GM12873 (cell line): Measurements from ENCODE around the gene TGFBR2.

Source experiments
- TF ChIP-seq, protein P1 (sequence below): IDR thresholded peaks from 2 replicates; pipeline ENCODE4 v1.5.1; 2012; ENCODE audit warnings: low read depth, mild to moderate bottlenecking, moderate library complexity, low read length, control low read depth; ENCODE audit not compliant: insufficient read depth; ENCODE audit errors: missing control alignments

Gene TGFBR2

DNA sequence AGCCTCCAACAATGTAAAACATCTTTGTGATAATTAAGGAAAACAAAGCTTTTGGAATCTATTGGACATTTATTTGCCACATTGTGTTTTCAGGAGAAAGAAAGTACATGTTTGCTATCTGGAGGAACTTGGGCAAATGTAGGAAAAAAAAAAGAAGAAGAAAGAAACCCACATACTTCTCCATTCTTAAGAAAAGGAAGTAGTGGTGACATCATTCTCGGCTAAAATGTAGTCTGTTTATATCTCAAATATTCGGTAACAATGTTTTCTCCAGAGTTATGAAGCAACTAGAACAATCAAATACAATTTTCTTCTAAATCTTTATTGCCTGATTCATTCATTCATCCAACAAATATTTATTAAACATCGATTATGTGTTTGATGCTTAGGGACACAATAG, 2.3 kb upstream of the TGFBR2 start:
- TF ChIP-seq, protein P1, sequence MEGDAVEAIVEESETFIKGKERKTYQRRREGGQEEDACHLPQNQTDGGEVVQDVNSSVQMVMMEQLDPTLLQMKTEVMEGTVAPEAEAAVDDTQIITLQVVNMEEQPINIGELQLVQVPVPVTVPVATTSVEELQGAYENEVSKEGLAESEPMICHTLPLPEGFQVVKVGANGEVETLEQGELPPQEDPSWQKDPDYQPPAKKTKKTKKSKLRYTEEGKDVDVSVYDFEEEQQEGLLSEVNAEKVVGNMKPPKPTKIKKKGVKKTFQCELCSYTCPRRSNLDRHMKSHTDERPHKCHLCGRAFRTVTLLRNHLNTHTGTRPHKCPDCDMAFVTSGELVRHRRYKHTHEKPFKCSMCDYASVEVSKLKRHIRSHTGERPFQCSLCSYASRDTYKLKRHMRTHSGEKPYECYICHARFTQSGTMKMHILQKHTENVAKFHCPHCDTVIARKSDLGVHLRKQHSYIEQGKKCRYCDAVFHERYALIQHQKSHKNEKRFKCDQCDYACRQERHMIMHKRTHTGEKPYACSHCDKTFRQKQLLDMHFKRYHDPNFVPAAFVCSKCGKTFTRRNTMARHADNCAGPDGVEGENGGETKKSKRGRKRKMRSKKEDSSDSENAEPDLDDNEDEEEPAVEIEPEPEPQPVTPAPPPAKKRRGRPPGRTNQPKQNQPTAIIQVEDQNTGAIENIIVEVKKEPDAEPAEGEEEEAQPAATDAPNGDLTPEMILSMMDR = no peak

DNA sequence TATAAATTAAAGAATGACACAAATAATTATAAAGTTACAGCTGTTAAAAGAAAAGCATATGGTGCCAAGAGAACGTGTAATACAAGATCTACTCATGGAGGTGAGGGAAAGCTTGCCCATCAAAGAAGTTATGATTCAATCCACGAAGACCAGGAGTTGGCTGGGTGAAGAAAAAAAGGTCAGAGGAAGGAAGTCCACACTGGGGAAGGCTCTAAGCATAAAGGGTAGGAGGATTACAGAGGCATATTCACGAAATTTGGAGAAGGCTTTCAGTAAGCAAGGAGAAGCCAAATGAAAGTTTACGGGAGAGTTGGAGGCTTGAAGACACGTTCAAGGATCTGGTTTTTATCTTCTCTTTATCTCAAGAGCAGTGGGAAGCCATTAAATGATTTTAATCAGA, 1.8 kb upstream of the TGFBR2 start:
- TF ChIP-seq, protein P1 = no peak

DNA sequence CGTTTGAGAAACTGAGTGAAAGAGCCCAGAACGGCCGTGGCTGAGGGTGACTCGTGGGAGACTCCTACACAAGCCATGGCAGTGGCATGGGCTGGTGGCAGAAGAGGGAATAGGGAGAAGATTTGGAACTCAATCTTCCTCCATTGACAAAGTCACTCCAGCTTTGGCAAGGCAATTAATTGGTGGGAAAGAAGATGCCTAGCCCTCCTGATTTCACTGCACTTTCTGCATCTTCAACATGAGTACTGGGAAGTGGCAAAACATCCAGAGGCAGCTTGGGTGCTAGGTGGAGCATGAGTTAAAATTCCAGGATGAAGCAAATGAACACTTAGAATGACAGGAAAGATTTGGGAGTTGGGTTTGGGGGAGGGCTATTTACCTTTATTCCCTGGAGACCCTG, 1.4 kb upstream of the TGFBR2 start:
- TF ChIP-seq, protein P1 = no peak

DNA sequence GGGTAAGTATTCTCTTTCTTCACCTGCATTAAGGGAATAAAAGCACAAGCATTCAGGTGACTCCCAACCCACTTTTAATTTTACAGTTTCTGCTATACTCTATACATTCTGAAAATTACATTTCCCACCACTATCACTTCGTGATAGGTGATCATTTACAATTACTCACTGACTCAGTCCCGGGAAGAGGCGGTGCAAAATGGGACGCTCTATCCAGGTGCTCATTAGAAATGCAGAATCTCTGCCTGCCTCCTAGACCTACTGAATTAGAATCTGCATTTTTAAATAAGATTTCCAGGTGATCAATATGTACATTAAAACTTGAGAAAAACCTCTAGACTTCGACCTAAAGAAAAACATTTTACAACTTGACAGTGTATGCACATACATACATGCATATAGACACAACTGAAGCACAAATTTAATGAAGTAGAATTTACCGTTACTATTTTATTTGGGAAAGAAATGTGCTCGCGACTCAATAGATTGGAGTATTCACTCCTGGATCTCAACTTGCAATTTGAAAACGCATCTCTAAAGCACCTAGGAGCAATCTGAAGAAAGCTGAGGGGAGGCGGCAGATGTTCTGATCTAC, 598 bp upstream of the TGFBR2 start:
- TF ChIP-seq, protein P1 = no peak

DNA sequence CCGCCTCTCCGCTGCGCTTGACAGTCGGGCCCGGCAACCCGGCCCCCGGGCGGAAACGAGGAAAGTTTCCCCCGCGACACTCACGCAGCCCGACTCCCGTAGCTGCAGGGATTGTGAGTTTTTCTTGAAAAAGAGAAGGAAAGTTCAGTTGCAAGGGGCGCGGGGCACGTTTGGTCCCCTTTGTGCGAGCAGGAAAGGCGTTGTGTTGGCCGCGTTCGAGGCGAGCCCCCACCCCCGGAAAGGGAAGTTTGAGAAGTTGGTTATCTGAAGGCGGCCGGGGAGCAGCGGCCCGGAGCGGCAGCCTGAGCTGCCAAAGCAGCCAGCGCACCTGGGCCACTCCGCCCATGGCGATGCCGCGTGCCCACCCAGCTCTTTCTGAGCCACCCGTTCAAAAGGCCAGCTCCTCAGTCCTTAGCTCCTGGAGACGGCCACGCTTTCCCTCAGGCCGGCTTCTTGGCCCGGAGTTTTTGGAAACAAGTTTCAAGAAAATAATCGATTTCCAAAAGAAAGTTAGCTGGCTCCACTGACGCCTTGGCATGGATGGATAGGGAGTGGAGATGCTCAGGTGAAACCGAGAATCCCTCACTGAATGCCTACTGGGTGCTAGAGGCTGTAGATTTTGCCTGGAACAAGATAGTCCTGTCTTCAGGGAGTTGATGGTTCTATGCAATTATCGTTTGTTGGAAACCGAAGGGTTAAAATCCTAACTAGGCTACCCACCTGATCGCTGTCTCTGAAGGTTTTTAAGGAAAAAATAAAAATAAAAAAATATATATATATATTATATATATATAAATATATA, 832 bp downstream of the TGFBR2 start:
- TF ChIP-seq, protein P1 = no peak

DNA sequence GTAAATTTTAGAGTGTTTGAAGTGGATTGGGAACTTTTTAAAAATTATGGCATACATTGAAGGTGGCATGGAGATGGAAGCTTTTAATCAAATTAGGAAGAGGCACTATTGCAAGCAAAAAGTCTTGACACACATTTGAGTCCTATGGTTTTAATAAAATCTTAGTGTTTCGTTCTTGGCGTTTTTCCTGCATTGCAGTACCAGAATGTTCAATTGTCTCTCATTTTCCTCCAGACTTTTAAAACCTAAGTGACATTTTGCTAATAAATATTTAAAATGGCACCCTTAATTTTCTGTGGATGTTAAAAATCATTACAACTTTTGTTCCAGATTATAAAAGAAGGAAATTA, 2.2 kb downstream of the TGFBR2 start:
- TF ChIP-seq, protein P1 = no peak

DNA sequence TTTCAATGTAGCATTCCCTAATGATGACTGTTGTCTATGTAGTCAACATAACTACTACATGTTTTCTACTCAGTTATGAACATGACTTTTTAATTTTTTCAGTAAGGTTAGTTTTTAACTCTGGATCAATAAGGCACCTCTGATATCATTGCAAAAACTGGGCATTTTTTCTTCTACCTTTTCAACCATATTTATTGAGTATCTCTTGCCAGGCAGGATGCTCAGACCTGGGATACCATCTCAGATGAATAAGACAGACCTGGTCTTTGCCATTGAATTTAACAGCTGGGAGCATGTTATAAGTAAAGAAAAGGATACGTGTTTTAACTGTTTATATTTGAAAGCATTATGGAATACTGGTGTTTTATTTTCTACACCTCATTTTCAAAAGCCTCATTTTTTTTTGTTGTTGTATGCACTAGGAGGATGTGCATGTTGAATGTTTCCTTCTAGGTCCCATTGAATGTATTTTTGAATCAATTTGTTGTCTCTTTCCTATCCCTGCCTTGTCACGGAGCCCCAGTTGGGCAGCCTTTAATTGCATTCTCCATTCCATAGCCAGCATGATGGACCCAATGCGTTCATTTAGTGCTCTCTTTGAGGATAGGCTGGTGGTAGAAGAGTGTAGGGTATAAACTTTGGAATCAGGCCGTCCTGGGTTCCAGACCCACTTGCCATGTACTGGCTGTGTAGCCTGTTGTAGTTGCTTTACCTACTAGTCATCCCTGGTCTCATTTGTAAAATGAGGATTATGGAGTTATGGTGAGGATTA, 3.7 kb downstream of the TGFBR2 start:
- TF ChIP-seq, protein P1 = no peak
